GM19238 (cell line): ENCODE results near the gene MRPL54.
"Not testable (repeated sequence)": the region's sequence is repeated elsewhere in the genome, so short reads cannot be mapped to it uniquely, and the experiment has no call there.

Experiments used
- DNase-seq: peaks from one replicate; pipeline ENCODE4 v3.0.0; 2011; ENCODE audit warnings: low spot score; ENCODE audit not compliant: insufficient read length

MRPL54 gene

GRCh38 chr19:3808420-3809143 lies 46.1 kb downstream of the MRPL54 start:
- no peak for DNase-seq

GRCh38 chr19:3809881-3810707 lies 47.6 kb downstream of the MRPL54 start:
- DNase-seq: no peak

- no peak for DNase-seq
Measured at GRCh38 chr19:3810708-3811355, 48.4 kb downstream of the MRPL54 start.

- DNase-seq: no peak
Measured at GRCh38 chr19:3813473-3814392, 51.3 kb downstream of the MRPL54 start.

- no peak for DNase-seq
Measured at GRCh38 chr19:3814648-3815047, 52.2 kb downstream of the MRPL54 start.

- DNase-seq: not testable (repeated sequence)
Measured at GRCh38 chr19:3816148-3816547, 53.7 kb downstream of the MRPL54 start.

GRCh38 chr19:3816566-3817218 lies 54.2 kb downstream of the MRPL54 start:
- no peak for DNase-seq
